Ishikawa (cell line): ENCODE measurements around the gene SRA1.

Source experiments
- CEBPB ChIP-seq: IDR thresholded peaks from 2 replicates; pipeline ENCODE4 v1.6.1; 2012
- CREB1 ChIP-seq: IDR thresholded peaks from 2 replicates; pipeline ENCODE4 v1.6.1; 2012; ENCODE audit warnings: low read depth
- EGR1 ChIP-seq: IDR thresholded peaks from 2 replicates; pipeline ENCODE4 v1.6.1; 2012
- EP300 ChIP-seq: IDR thresholded peaks from 2 replicates; pipeline ENCODE4 v1.6.1; 2012; ENCODE audit warnings: borderline replicate concordance
- FOXM1 ChIP-seq: IDR thresholded peaks from 2 replicates; pipeline ENCODE4 v1.6.1; 2012; ENCODE audit warnings: low read depth, borderline replicate concordance
- NFIC ChIP-seq: IDR thresholded peaks from 2 replicates; pipeline ENCODE4 v1.6.1; 2012
- RAD21 ChIP-seq: IDR thresholded peaks from 2 replicates; pipeline ENCODE4 v1.6.1; 2012; ENCODE audit warnings: low read depth
- TAF1 ChIP-seq: IDR thresholded peaks from 2 replicates; pipeline ENCODE4 v1.6.1; 2012; ENCODE audit warnings: low read depth, mild to moderate bottlenecking
- TCF12 ChIP-seq: IDR thresholded peaks from 2 replicates; pipeline ENCODE4 v1.6.1; 2012; ENCODE audit warnings: low read depth
- TEAD4 ChIP-seq: IDR thresholded peaks from 2 replicates; pipeline ENCODE4 v1.6.1; 2012
- YY1 ChIP-seq: IDR thresholded peaks from 2 replicates; pipeline ENCODE4 v1.6.1; 2012; ENCODE audit warnings: low read depth
- ZBTB7A ChIP-seq: IDR thresholded peaks from 2 replicates; pipeline ENCODE4 v1.6.1; 2012; ENCODE audit warnings: low read depth
- TF ChIP-seq, protein P1 (sequence below): IDR thresholded peaks from 2 replicates; pipeline ENCODE4 v1.6.1; 2012
- TF ChIP-seq, protein P2 (sequence below): IDR thresholded peaks from 2 replicates; pipeline ENCODE4 v1.6.1; 2012; ENCODE audit warnings: low read depth, mild to moderate bottlenecking
- TF ChIP-seq, protein P3 (sequence below): IDR thresholded peaks from 2 replicates; pipeline ENCODE4 v1.6.1; 2012

SRA1 gene

DNA sequence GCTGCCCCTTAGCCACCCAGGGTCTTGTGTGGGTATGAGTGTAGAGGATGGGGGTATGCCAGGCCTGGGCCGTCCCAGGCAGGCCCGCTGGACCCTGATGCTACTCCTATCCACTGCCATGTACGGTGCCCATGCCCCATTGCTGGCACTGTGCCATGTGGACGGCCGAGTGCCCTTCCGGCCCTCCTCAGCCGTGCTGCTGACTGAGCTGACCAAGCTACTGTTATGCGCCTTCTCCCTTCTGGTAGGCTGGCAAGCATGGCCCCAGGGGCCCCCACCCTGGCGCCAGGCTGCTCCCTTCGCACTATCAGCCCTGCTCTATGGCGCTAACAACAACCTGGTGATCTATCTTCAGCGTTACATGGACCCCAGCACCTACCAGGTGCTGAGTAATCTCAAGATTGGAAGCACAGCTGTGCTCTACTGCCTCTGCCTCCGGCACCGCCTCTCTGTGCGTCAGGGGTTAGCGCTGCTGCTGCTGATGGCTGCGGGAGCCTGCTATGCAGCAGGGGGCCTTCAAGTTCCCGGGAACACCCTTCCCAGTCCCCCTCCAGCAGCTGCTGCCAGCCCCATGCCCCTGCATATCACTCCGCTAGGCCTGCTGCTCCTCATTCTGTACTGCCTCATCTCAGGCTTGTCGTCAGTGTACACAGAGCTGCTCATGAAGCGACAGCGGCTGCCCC, 10.0 kb upstream of the SRA1 start:
- no peak for TF ChIP-seq FOXM1
- TF ChIP-seq NFIC, result 0 out of 2 replicates have a peak, but pooled peaks have one; percentile 47

DNA sequence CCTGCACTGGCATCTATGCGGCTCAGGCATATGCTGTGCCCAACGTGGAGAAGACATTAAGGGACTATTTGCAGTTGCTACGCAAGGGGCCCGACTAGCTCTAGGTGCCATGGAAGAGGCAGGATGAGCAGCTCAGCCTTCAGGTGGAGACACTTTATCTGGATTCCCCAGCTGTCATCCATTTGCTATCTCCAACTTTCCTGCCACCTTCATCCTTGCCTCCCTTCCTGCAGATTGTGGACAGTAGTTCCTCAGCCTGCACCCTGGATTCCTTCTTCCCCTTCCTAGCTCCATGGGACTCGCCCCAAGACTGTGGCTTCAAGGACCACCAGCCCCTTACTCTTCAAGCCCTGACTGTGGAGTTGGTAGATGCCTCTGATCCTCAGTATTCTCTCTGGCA, 9.4 kb upstream of the SRA1 start:
- TF ChIP-seq, protein P1, sequence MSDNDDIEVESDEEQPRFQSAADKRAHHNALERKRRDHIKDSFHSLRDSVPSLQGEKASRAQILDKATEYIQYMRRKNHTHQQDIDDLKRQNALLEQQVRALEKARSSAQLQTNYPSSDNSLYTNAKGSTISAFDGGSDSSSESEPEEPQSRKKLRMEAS, result no peak
- TF ChIP-seq TAF1, result no peak
- TF ChIP-seq EGR1, result no peak
- no peak for TF ChIP-seq CREB1
- TF ChIP-seq, protein P2, sequence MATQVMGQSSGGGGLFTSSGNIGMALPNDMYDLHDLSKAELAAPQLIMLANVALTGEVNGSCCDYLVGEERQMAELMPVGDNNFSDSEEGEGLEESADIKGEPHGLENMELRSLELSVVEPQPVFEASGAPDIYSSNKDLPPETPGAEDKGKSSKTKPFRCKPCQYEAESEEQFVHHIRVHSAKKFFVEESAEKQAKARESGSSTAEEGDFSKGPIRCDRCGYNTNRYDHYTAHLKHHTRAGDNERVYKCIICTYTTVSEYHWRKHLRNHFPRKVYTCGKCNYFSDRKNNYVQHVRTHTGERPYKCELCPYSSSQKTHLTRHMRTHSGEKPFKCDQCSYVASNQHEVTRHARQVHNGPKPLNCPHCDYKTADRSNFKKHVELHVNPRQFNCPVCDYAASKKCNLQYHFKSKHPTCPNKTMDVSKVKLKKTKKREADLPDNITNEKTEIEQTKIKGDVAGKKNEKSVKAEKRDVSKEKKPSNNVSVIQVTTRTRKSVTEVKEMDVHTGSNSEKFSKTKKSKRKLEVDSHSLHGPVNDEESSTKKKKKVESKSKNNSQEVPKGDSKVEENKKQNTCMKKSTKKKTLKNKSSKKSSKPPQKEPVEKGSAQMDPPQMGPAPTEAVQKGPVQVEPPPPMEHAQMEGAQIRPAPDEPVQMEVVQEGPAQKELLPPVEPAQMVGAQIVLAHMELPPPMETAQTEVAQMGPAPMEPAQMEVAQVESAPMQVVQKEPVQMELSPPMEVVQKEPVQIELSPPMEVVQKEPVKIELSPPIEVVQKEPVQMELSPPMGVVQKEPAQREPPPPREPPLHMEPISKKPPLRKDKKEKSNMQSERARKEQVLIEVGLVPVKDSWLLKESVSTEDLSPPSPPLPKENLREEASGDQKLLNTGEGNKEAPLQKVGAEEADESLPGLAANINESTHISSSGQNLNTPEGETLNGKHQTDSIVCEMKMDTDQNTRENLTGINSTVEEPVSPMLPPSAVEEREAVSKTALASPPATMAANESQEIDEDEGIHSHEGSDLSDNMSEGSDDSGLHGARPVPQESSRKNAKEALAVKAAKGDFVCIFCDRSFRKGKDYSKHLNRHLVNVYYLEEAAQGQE, result no peak
- TF ChIP-seq NFIC, result no peak
- TF ChIP-seq, protein P3, sequence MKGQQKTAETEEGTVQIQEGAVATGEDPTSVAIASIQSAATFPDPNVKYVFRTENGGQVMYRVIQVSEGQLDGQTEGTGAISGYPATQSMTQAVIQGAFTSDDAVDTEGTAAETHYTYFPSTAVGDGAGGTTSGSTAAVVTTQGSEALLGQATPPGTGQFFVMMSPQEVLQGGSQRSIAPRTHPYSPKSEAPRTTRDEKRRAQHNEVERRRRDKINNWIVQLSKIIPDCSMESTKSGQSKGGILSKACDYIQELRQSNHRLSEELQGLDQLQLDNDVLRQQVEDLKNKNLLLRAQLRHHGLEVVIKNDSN, result no peak
- TF ChIP-seq TEAD4, result no peak
- TF ChIP-seq RAD21, result no peak

DNA sequence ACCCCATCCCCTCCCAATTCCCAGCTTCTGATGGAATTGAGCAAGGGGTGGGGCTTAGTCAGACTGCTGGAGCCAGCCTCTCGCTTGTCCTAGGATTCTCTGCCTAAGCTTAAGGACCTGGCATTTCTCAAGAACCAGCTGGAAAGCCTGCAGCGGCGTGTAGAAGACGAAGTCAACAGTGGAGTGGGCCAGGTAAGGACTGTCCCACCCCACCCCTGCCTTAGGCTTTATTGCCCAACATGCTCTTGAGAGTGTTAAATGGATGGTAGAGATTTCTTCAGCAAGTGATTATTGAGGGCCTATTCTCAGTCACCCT, 8.5 kb upstream of the SRA1 start:
- TF ChIP-seq EGR1 (no peak), NFIC (no peak), ZBTB7A (no peak), TCF12 (no peak), EP300 (no peak), TAF1 (no peak), FOXM1 (no peak), CEBPB (no peak), TEAD4 (no peak), YY1 (no peak), CREB1 (no peak)
- TF ChIP-seq, protein P1, result no peak
- TF ChIP-seq, protein P2, result no peak
- TF ChIP-seq, protein P3, result no peak

DNA sequence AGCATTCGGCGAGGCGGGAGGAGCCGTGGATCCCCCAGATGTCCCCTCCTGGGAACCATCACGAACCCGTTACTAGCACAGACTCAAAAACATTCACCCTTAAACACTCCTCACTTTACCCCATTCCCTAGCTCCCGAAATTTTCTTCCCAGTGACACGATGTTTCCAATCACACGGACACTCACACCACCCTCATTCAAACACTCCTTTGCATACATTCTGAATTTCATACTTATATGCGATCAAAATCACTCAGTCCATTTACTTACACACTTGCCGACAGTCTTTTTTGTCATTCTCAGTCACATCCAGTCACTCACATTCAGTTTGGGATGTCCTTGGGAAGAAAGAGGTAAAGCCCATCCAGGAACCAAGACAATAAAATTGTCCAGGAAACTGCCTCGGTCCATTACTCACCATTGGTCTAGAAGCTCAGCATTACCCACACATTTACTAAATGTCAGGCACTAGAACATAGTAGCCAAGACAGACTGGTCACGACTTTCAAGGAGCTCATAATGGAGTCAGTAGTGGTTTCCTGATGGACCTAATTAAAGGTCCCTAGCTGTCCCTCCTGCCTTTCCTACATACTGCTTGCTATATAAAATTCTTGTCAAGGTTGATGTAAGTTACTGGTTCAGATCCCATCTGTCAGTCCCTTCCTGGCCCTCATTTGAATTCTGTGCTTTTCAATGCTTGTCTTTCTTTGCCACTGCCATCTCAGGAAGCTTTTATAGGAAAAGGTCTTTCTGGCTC, 7.9 kb upstream of the SRA1 start:
- TF ChIP-seq, protein P2, result no peak
- TF ChIP-seq TCF12 (no peak), RAD21 (no peak), CREB1 (no peak)
